GM11168 (cell line): ENCODE data around the gene MEP1A.
"Not testable (repeated sequence)": the region's sequence is repeated elsewhere in the genome, so short reads cannot be mapped to it uniquely, and the experiment has no call there.

Source experiments
- in situ Hi-C: fragments of 300-500 bp; cut with MboI; formaldehyde crosslinking; loops from one replicate; pipeline ENCODE4 v1.12.0; 2022; ENCODE audit warnings: low sequenced_read_pairs; ENCODE audit not compliant: unreplicated experiment

MEP1A gene

GRCh38 chr6:46773201-46773855 lies 19.9 kb upstream of the MEP1A start:
- in situ Hi-C loops: no loop called here

GRCh38 chr6:46774736-46775135 lies 18.5 kb upstream of the MEP1A start:
- in situ Hi-C loops: not testable (repeated sequence)

- in situ Hi-C loops: no loop called here
These were observed 17.0 kb upstream of the MEP1A start for GRCh38 chr6:46776070-46776712.

- in situ Hi-C loops: no loop called here
These were observed 15.5 kb upstream of the MEP1A start for GRCh38 chr6:46777476-46778346.

GRCh38 chr6:46781478-46782378 lies 11.5 kb upstream of the MEP1A start:
- in situ Hi-C loops: no loop called here

- in situ Hi-C loops: no loop called here
These were observed 8.7 kb upstream of the MEP1A start for GRCh38 chr6:46784535-46784934.

GRCh38 chr6:46787871-46788540 lies 5.2 kb upstream of the MEP1A start:
- in situ Hi-C loops: no loop called here

- in situ Hi-C loops: no loop called here
These were observed 4.4 kb upstream of the MEP1A start for GRCh38 chr6:46788791-46789190.

- in situ Hi-C loops: no loop called here
These were observed 3.5 kb upstream of the MEP1A start for GRCh38 chr6:46789434-46790354.

- in situ Hi-C loops: no loop called here
These were observed 2.8 kb upstream of the MEP1A start for GRCh38 chr6:46790355-46790874.

- in situ Hi-C loops: no loop called here
These were observed 554 bp upstream of the MEP1A start for GRCh38 chr6:46792635-46793034.

- in situ Hi-C loops: no loop called here
These were observed 879 bp downstream of the MEP1A start for GRCh38 chr6:46794068-46794467.

- in situ Hi-C loops: no loop called here
These were observed 2.6 kb downstream of the MEP1A start for GRCh38 chr6:46795816-46796215.

- in situ Hi-C loops: no loop called here
These were observed 3.8 kb downstream of the MEP1A start for GRCh38 chr6:46796848-46797580.

GRCh38 chr6:46799657-46800056 lies 6.5 kb downstream of the MEP1A start:
- in situ Hi-C loops: no loop called here

GRCh38 chr6:46808806-46809205 lies 15.6 kb downstream of the MEP1A start:
- in situ Hi-C loops: no loop called here

GRCh38 chr6:46815130-46815529 lies 21.9 kb downstream of the MEP1A start:
- in situ Hi-C loops: no loop called here

- in situ Hi-C loops: no loop called here
These were observed 23.4 kb downstream of the MEP1A start for GRCh38 chr6:46816626-46817025.
